H1 (cell line): ENCODE results near the gene NLRC3. TPM values are rescaled to one million over a fixed set of nuclear protein-coding genes. Genes with fewer than 3 reads are reported as not detected.

ENCODE experiments used
- CTCF ChIA-PET: fragments of 300-600 bp; sonication (Branson Sonifier 250); formaldehyde crosslinking; loops from one replicate; lab custom pipeline; 2021; ENCODE audit not compliant: partially characterized antibody; lab: Charles Lee
- POLR2A ChIA-PET: fragments of 300-600 bp; sonication (Branson Sonifier 250); formaldehyde crosslinking; loops from one replicate; lab custom pipeline; 2021; ENCODE audit warnings: inconsistent platforms; ENCODE audit not compliant: partially characterized antibody; lab: Charles Lee
- DNase-seq, 2 experiments: peaks; one replicate each; pipeline versions ENCODE4 v3.0.0 to v3.0.0-alpha.2; 2010 to 2022; ENCODE audit warnings: low spot score in 2 of 2, low read depth in 1 of 2, mixed read lengths in 1 of 2
- FAIRE-seq: peaks from 2 replicates; lab custom pipeline; 2011; peaks lifted over from hg19 to GRCh38; lab: Jason Lieb, UNC
- H2AFZ ChIP-seq: 2 replicates; pipeline ENCODE4 v1.8.1; 2012; ENCODE audit warnings: low read length, inconsistent platforms
- H2AK5ac ChIP-seq: 2 replicates; pipeline ENCODE4 v1.6.1; 2013; ENCODE audit warnings: low read depth, low read length
- H2BK120ac ChIP-seq: replicated peaks from 2 replicates; pipeline ENCODE3; 2013; ENCODE audit warnings: low read depth, low read length, inconsistent platforms
- H2BK12ac ChIP-seq: 2 replicates; pipeline ENCODE4 v1.6.1; 2013; ENCODE audit warnings: low read depth, low read length
- H2BK15ac ChIP-seq: 2 replicates; pipeline ENCODE4 v1.6.1; 2013; ENCODE audit warnings: low read length
- H2BK20ac ChIP-seq: 2 replicates; pipeline ENCODE4 v1.6.1; 2013; ENCODE audit warnings: low read length
- H2BK5ac ChIP-seq: 2 replicates; pipeline ENCODE4 v1.6.1; 2013; ENCODE audit warnings: low read depth, low read length
- H3K14ac ChIP-seq: 2 replicates; pipeline ENCODE4 v1.6.1; 2013; ENCODE audit warnings: inconsistent platforms; ENCODE audit not compliant: insufficient read length
- H3K18ac ChIP-seq: 2 replicates; pipeline ENCODE4 v1.6.1; 2013; ENCODE audit warnings: low read length; ENCODE audit errors: extremely low read depth
- H3K23ac ChIP-seq: 2 replicates; pipeline ENCODE4 v1.6.1; 2013; ENCODE audit warnings: inconsistent platforms; ENCODE audit not compliant: insufficient read length
- H3K23me2 ChIP-seq: 2 replicates; pipeline ENCODE4 v1.6.1; 2013; ENCODE audit warnings: low read depth, low read length
- H3K27ac ChIP-seq: 2 replicates; pipeline ENCODE4 v1.6.1; 2011; ENCODE audit warnings: low read depth, low read length, inconsistent platforms
- H3K27me3 ChIP-seq, 4 experiments: replicated peaks in 1 of 4; 1 replicate in 1 of 4; 2 replicates in 3 of 4; pipeline versions ENCODE4 v1.6.1 to v1.8.1; 2011 to 2013; ENCODE audit warnings: low read length in 3 of 4, mild to moderate bottlenecking in 3 of 4, inconsistent platforms in 2 of 4, mixed read lengths in 2 of 4, moderate library complexity in 1 of 4; ENCODE audit not compliant: control insufficient read depth in 3 of 4, insufficient read depth in 3 of 4; ENCODE audit errors: extremely low read depth in 1 of 4
- H3K36me3 ChIP-seq, 4 experiments: 2 replicates each; pipeline versions ENCODE4 v1.6.1 to v1.8.1; 2011 to 2013; ENCODE audit warnings: mild to moderate bottlenecking in 4 of 4, low read length in 3 of 4, moderate library complexity in 2 of 4, control low read depth in 1 of 4, inconsistent platforms in 1 of 4; ENCODE audit not compliant: insufficient read depth in 4 of 4, control insufficient read depth in 2 of 4
- H3K4ac ChIP-seq: replicated peaks from 2 replicates; pipeline ENCODE3; 2013; ENCODE audit warnings: low read length, low read depth, mixed read lengths, inconsistent platforms; ENCODE audit not compliant: insufficient read length
- H3K4me1 ChIP-seq, 4 experiments: replicated peaks in 1 of 4; 1 replicate in 1 of 4; 2 replicates in 3 of 4; pipeline versions ENCODE4 v1.6.1 to v1.8.1; 2011 to 2013; ENCODE audit warnings: low read length in 3 of 4, inconsistent platforms in 2 of 4, mixed read lengths in 1 of 4; ENCODE audit not compliant: insufficient read depth in 4 of 4, control insufficient read depth in 3 of 4
- H3K4me2 ChIP-seq, 2 experiments: 2 replicates each; pipeline versions ENCODE4 v1.6.1 to v1.8.1; 2011 to 2013; ENCODE audit warnings: low read depth in 2 of 2, low read length in 2 of 2, control low read depth in 1 of 2, inconsistent platforms in 1 of 2, mild to moderate bottlenecking in 1 of 2; ENCODE audit not compliant: insufficient read depth in 1 of 2
- H3K4me3 ChIP-seq, 4 experiments: fragments of 200-600, 300-600 bp in 1 of 4; sonication (generic), shearing (Covaris generic), sonication (Bioruptor Twin) in 1 of 4; 2 replicates each; pipeline versions ENCODE4 v1.5.1 to v1.8.1; 2011 to 2016; ENCODE audit warnings: low read length in 4 of 4, low read depth in 3 of 4, control low read depth in 2 of 4, inconsistent platforms in 2 of 4, mild to moderate bottlenecking in 2 of 4, mixed read lengths in 1 of 4, moderate library complexity in 1 of 4; ENCODE audit not compliant: insufficient read depth in 2 of 4; ENCODE audit errors: extremely low read depth in 1 of 4
- H3K56ac ChIP-seq: replicated peaks from 2 replicates; pipeline ENCODE3; 2013; ENCODE audit warnings: low read depth, mild to moderate bottlenecking, mixed read lengths, low read length, inconsistent platforms; ENCODE audit not compliant: insufficient read length
- H3K79me1 ChIP-seq: 2 replicates; pipeline ENCODE4 v1.6.1; 2013; ENCODE audit warnings: low read depth, low read length, control low read depth
- H3K79me2 ChIP-seq, 2 experiments: 2 replicates each; pipeline versions ENCODE4 v1.6.1 to v1.8.1; 2012 to 2013; ENCODE audit warnings: low read length in 2 of 2, mild to moderate bottlenecking in 2 of 2, inconsistent platforms in 1 of 2; ENCODE audit not compliant: insufficient read depth in 2 of 2, control insufficient read depth in 1 of 2
- H3K9ac ChIP-seq, 4 experiments: replicated peaks in 1 of 4; 1 replicate in 1 of 4; 2 replicates in 3 of 4; pipeline versions ENCODE4 v1.6.1 to v1.8.1; 2011 to 2013; ENCODE audit warnings: low read depth in 3 of 4, low read length in 3 of 4, control low read depth in 2 of 4, mild to moderate bottlenecking in 2 of 4, moderate library complexity in 2 of 4, inconsistent platforms in 1 of 4; ENCODE audit errors: extremely low read depth in 1 of 4
- H3K9me3 ChIP-seq, 2 experiments: 2 replicates each; pipeline versions ENCODE4 v1.6.1 to v1.8.1; 2012 to 2013; ENCODE audit warnings: mild to moderate bottlenecking in 2 of 2, moderate library complexity in 2 of 2, control low read depth in 1 of 2, inconsistent platforms in 1 of 2, low read depth in 1 of 2, low read length in 1 of 2, mixed read lengths in 1 of 2; ENCODE audit not compliant: insufficient read depth in 2 of 2
- H4K20me1 ChIP-seq, 2 experiments: replicated peaks in 1 of 2; 2 replicates each; pipeline versions ENCODE3 to v1.8.1; 2011 to 2013; ENCODE audit warnings: inconsistent platforms in 2 of 2, low read length in 2 of 2, mild to moderate bottlenecking in 1 of 2; ENCODE audit not compliant: insufficient read depth in 2 of 2, control insufficient read depth in 1 of 2
- H4K5ac ChIP-seq: 2 replicates; pipeline ENCODE4 v1.6.1; 2013; ENCODE audit warnings: low read length, low read depth, mixed read lengths, inconsistent platforms; ENCODE audit not compliant: insufficient read length
- H4K8ac ChIP-seq: 2 replicates; pipeline ENCODE4 v1.8.0; 2013; ENCODE audit warnings: mild to moderate bottlenecking, moderate library complexity, low read length, inconsistent platforms; ENCODE audit not compliant: insufficient read depth; ENCODE audit errors: extremely low read depth
- H4K91ac ChIP-seq: replicated peaks from 2 replicates; pipeline ENCODE3; 2013; ENCODE audit warnings: low read length, mixed read lengths, inconsistent platforms; ENCODE audit not compliant: insufficient read length
- ASH2L ChIP-seq: fragments of 200-600, 300-600 bp; sonication (generic); IDR thresholded peaks from one replicate; pipeline ENCODE4 v1.7.1; 2017; ENCODE audit warnings: low read length
- BACH1 ChIP-seq: IDR thresholded peaks from 2 replicates; pipeline ENCODE4 v1.6.1; 2012; ENCODE audit warnings: low read length, improper control_type of control experiment
- EP300 ChIP-seq, 2 experiments: IDR thresholded peaks; 1 replicate in 1 of 2; 2 replicates in 1 of 2; pipeline ENCODE4 v1.6.1; 2011 to 2012; ENCODE audit warnings: low read depth in 2 of 2, low read length in 2 of 2, mild to moderate bottlenecking in 2 of 2, borderline replicate concordance in 1 of 2, inconsistent platforms in 1 of 2, moderate library complexity in 1 of 2
- HDAC2 ChIP-seq, 2 experiments: fragments of 300-600 bp in 1 of 2; sonication (generic) in 1 of 2; IDR thresholded peaks; 2 replicates each; pipeline ENCODE4 v1.6.1; 2011 to 2012; ENCODE audit warnings: low read depth in 2 of 2, low read length in 2 of 2, mild to moderate bottlenecking in 2 of 2, moderate library complexity in 2 of 2, borderline replicate concordance in 1 of 2, inconsistent platforms in 1 of 2
- KDM5A ChIP-seq: fragments of 200-600 bp; IDR thresholded peaks from 2 replicates; pipeline ENCODE4 v1.7.1; 2012; ENCODE audit warnings: mild to moderate bottlenecking, low read length, inconsistent platforms, mixed read lengths
- POU5F1 ChIP-seq: IDR thresholded peaks from 2 replicates; pipeline ENCODE4 v1.6.1; 2011; ENCODE audit warnings: low read depth, mild to moderate bottlenecking, low read length, moderate library complexity
- RAD21 ChIP-seq, 2 experiments: IDR thresholded peaks in 1 of 2; conservative IDR thresholded peaks in 1 of 2; 2 replicates each; pipeline ENCODE4 v1.6.1; 2011; ENCODE audit warnings: low read depth in 2 of 2, low read length in 2 of 2, improper control_type of control experiment in 1 of 2, inconsistent platforms in 1 of 2, mild to moderate bottlenecking in 1 of 2, moderate library complexity in 1 of 2
- SP1 ChIP-seq: IDR thresholded peaks from 2 replicates; pipeline ENCODE4 v1.6.1; 2011; ENCODE audit warnings: low read depth, low read length
- SP2 ChIP-seq: IDR thresholded peaks from 2 replicates; pipeline ENCODE4 v1.6.1; 2012; ENCODE audit warnings: mild to moderate bottlenecking, low read length, inconsistent platforms
- SP4 ChIP-seq: IDR thresholded peaks from 2 replicates; pipeline ENCODE4 v1.6.1; 2012; ENCODE audit warnings: low read length, inconsistent platforms
- TBP ChIP-seq: IDR thresholded peaks from 2 replicates; pipeline ENCODE4 v1.6.1; 2011; ENCODE audit warnings: low read depth, low read length, improper control_type of control experiment
- WGBS, 2 experiments: shearing (Covaris generic) in 1 of 2; methylation state at CpG; one replicate each; pipeline versions ENCODE4 v1.1.6 to v1.1.7; 2013 to 2015; ENCODE audit warnings: low lambda C conversion rate in 2 of 2, mixed read lengths in 2 of 2, inconsistent platforms in 1 of 2, low coverage in 1 of 2, missing lambda C conversion rate in 1 of 2; ENCODE audit not compliant: insufficient replicate concordance in 2 of 2, insufficient coverage in 1 of 2, insufficient read length in 1 of 2; ENCODE audit errors: extremely low coverage in 1 of 2, missing lambda C conversion rate in 1 of 2; 5-methylcytosine and 5-hydroxymethylcytosine counted together
- polyA plus RNA-seq, 7 experiments: library from polyadenylated mRNA; depleted of rRNA in 3 of 7; stranded (reverse) in 5 of 7; unstranded in 2 of 7; fragments of >200 nt in 5 of 7; fragments of 200-250 nt in 2 of 7; gene quantifications; 1 replicate in 5 of 7; 2 replicates in 1 of 7; 4 replicates in 1 of 7; pipeline versions ENCODE4 v1.2.1 to v1.2.3, GENCODE V29; 2011 to 2013; ENCODE audit warnings: missing spikeins in 2 of 7, mixed read lengths in 2 of 7
- total RNA-seq: library from RNA; stranded (reverse); fragmentation: NEBNext Ultra II Directional; extraction: Animal tissue kit (Norgen Biotek cat#: 25700); gene quantifications from 2 replicates; pipeline ENCODE4 v1.2.1, GENCODE V29; 2021
- TF ChIP-seq, protein P1 (sequence below): IDR thresholded peaks from 2 replicates; pipeline ENCODE4 v1.6.1; 2012; ENCODE audit warnings: low read length, inconsistent platforms

NLRC3 gene
- total and polyA plus RNA-seq, 2 of the 8 experiments (the other 6 are each of a cell fraction or from before 2014, with no cell fraction given): 0.18 to 0.20 TPM

- Histone ChIP-seq H2BK5ac (no peak overlapping the region), H2BK120ac (no peak overlapping the region), H2AFZ (no peak overlapping the region), H3K56ac (no peak overlapping the region), H3K4me3 (no peak overlapping the region), H3K23me2 (peaks cover 13% of the 10 kb centered on the region; the same call in 1 of the 2 replicates), H3K79me2 (no peaks in the 10 kb centered on the region), H3K4ac (no peak overlapping the region), H3K9ac (no peak overlapping the region), H3K36me3 (no peaks in the 10 kb centered on the region), H3K79me1 (no peaks in the 10 kb centered on the region), H3K14ac (no peak overlapping the region), H2AK5ac (0 out of 2 replicates have a peak overlapping the region, but pooled peaks have one; percentile 53), H2BK12ac (0 out of 2 replicates have a peak overlapping the region, but pooled peaks have one; percentile 50), H4K8ac (peak overlapping the region; percentile 20; the same call in 1 of the 2 replicates), H4K20me1 (peaks cover 0 to 9% of the 10 kb centered on the region in 2 experiments), H3K9me3 (no peaks in the 10 kb centered on the region; a peak in 1 of 4 replicates), H3K27ac (no peak overlapping the region), H3K4me2 (no peak overlapping the region), H3K23ac (no peak overlapping the region), H3K27me3 (peaks cover 0 to 5% (median 0%) of the 10 kb centered on the region in 4 experiments; a peak in 2 of 7 replicates), H3K18ac (peak overlapping the region; percentile 32; the same call in 1 of the 2 replicates), H3K4me1 (peaks cover 9 to 23% (median 13%) of the 10 kb centered on the region in 4 experiments), H4K91ac (peak overlapping the region; percentile 59), H2BK20ac (no peak overlapping the region), H2BK15ac (no peak overlapping the region; the same call in 1 of the 2 replicates), H4K5ac (no peak overlapping the region)
- ChIA-PET CTCF (interaction anchor here (0.8 to 1.1 kb wide), 2 partner anchors 23 to 141 kb away, joined by 3 read pairs; no protein-coding TSS in a partner anchor), POLR2A (no interaction called here)
- FAIRE-seq: no peak
- no peak for DNase-seq
- 100% methylated on average over 2 of the region's 2 CpGs; no CpG with 5 or more reads in 1 of the 2 experiments for WGBS, 2 experiments
- TF ChIP-seq EP300 (IDR thresholded peaks at IDR 0.05; ENCODE audit: borderline replicate concordance in 1 of 2, low read depth in 2 of 2, low read length in 2 of 2): no peak
- TF ChIP-seq POU5F1: no peak
- no peak for TF ChIP-seq RAD21 (IDR thresholded peaks at IDR 0.05 in 1 of 2, conservative IDR thresholded peaks at IDR 0.05 in 1 of 2; ENCODE audit: low read depth in 2 of 2, low read length in 2 of 2)
- TF ChIP-seq SP2: no peak
- TF ChIP-seq HDAC2 (IDR thresholded peaks at IDR 0.05; ENCODE audit: borderline replicate concordance in 1 of 2, low read depth in 2 of 2, low read length in 2 of 2): no peak
- no peak for TF ChIP-seq BACH1
- TF ChIP-seq SP1: no peak
- no peak for TF ChIP-seq SP4
- TF ChIP-seq ASH2L: no peak
- no peak for TF ChIP-seq TBP
- TF ChIP-seq, protein P1, sequence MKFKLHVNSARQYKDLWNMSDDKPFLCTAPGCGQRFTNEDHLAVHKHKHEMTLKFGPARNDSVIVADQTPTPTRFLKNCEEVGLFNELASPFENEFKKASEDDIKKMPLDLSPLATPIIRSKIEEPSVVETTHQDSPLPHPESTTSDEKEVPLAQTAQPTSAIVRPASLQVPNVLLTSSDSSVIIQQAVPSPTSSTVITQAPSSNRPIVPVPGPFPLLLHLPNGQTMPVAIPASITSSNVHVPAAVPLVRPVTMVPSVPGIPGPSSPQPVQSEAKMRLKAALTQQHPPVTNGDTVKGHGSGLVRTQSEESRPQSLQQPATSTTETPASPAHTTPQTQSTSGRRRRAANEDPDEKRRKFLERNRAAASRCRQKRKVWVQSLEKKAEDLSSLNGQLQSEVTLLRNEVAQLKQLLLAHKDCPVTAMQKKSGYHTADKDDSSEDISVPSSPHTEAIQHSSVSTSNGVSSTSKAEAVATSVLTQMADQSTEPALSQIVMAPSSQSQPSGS: no peak
- no peak for TF ChIP-seq KDM5A
Observed at GRCh38 chr16:3549906-3550305, 27.3 kb downstream of the NLRC3 start.
